ENCODE data around the gene PHLDB2. TPM values are rescaled to one million over a fixed set of nuclear protein-coding genes. Genes with fewer than 3 reads are reported as not detected.

Gene PHLDB2
- total RNA-seq, 1 experiment from 2014 or later = 13.2 TPM

- no peak overlapping the region for H3K23ac ChIP-seq (ENCODE audit: insufficient read length, low read depth, low read length)
- H3K27me3 ChIP-seq (ENCODE audit: insufficient read depth, low read length) = peaks cover 1% of the 10 kb centered on the region; the same call in 1 of the 2 replicates
- no peaks in the 10 kb centered on the region for H3K23me2 ChIP-seq (ENCODE audit: insufficient read length, low read depth, low read length, poor library complexity, severe bottlenecking)
- no peak overlapping the region for H2BK20ac ChIP-seq (ENCODE audit: low read depth, low read length, poor library complexity, severe bottlenecking)
- no peak overlapping the region for H3K27ac ChIP-seq (ENCODE audit: insufficient read length, low read depth, low read length)
- H2BK120ac ChIP-seq (ENCODE audit: low read depth, low read length, poor library complexity, severe bottlenecking) = no peak overlapping the region
- no peak overlapping the region for H3K14ac ChIP-seq (ENCODE audit: insufficient read depth, low read length)
- no peaks in the 10 kb centered on the region for H3K79me1 ChIP-seq (ENCODE audit: insufficient read depth, low read depth, low read length, poor library complexity, severe bottlenecking)
- Mint-ChIP-seq H3K27me3 (ENCODE audit: low read depth) (peaks cover 14% of the 10 kb centered on the region), H3K9me3 (no peaks in the 10 kb centered on the region), H3K27ac (peak overlapping the region in 1 of 3 experiments; percentile 13; a peak in 3 of 7 replicates), H3K4me3 (no peak overlapping the region), H3K4me1 (peaks cover 32 to 37% of the 10 kb centered on the region in 2 experiments), H3K36me3 (ENCODE audit: insufficient read depth in 1 of 3, low read depth in 3 of 3) (no peaks in the 10 kb centered on the region)
- H3K4me1 ChIP-seq (ENCODE audit: insufficient read depth, low read length) = no peaks in the 10 kb centered on the region
- no peak overlapping the region for H2AFZ ChIP-seq (ENCODE audit: low read length)
- H4K8ac ChIP-seq (replicated peaks; ENCODE audit: insufficient read length, low read depth, low read length) = no peak overlapping the region
- no peaks in the 10 kb centered on the region for H3K79me2 ChIP-seq (ENCODE audit: insufficient read depth, low read length)
- no peak overlapping the region for H2BK12ac ChIP-seq (ENCODE audit: insufficient read length, low read depth, low read length)
- no peak overlapping the region for H3K9ac ChIP-seq (ENCODE audit: extremely low read depth, insufficient read length, low read length)
- no peaks in the 10 kb centered on the region for H3K9me3 ChIP-seq (ENCODE audit: control insufficient read depth, low read depth, low read length)
- H4K91ac ChIP-seq (ENCODE audit: insufficient read length, low read depth, low read length) = no peak overlapping the region
- DNase-seq = no peak
- H3K18ac ChIP-seq (ENCODE audit: insufficient read length, low read depth, low read length) = no peak overlapping the region
- no peak overlapping the region for H2BK5ac ChIP-seq (ENCODE audit: insufficient read length, low read length)
- TF ChIP-seq CTCF (conservative IDR thresholded peaks at IDR 0.05) = no peak
- H2BK15ac ChIP-seq (ENCODE audit: low read depth, low read length) = no peak overlapping the region
- no peak overlapping the region for H2AK5ac ChIP-seq (ENCODE audit: insufficient read length, low read length)
- H4K5ac ChIP-seq (ENCODE audit: insufficient read length, low read depth, low read length) = no peak overlapping the region
- H3T11ph ChIP-seq (ENCODE audit: low read length) = no peak overlapping the region
- no peaks in the 10 kb centered on the region for H4K20me1 ChIP-seq (ENCODE audit: control insufficient read depth, insufficient read depth, insufficient read length)
- no peak overlapping the region for H3K4me2 ChIP-seq (ENCODE audit: insufficient read depth, insufficient read length, low read length)
- H3K4ac ChIP-seq (ENCODE audit: low read depth, low read length) = no peak overlapping the region
- no CpG with 5 or more reads among the region's 3 CpGs for WGBS (ENCODE audit: extremely low coverage, insufficient read length, low lambda C conversion rate)
- H3K56ac ChIP-seq (ENCODE audit: insufficient read length, low read depth, low read length) = no peak overlapping the region
Measured at GRCh38 chr3:111961461-111962164, 102.5 kb downstream of the PHLDB2 start.

All from H9 (cell line).